Activated T-helper 1 cell treated with anti-CD3 and anti-CD28 coated beads, Interleukin-12 subunit alpha, Interleukin-12 subunit beta, Interleukin-2, Interleukin-4 antibody, amounts not matched to agents 30 ng/mL and 10 ng/mL and 1 ng/mL, durations not matched to agents 14 hours and 24 hours and 36 hours (primary cell): ENCODE results near the gene P2RX4. TPM values are rescaled to one million over a fixed set of nuclear protein-coding genes. Genes with fewer than 3 reads are reported as not detected.
A peak's percentile ranks its signal among the peaks of the same experiment; 100 is the strongest.
"Not testable (repeated sequence)": the region's sequence is repeated elsewhere in the genome, so short reads cannot be mapped to it uniquely, and the experiment has no call there.

Experiments
- DNase-seq: peaks from one replicate; pipeline ENCODE4 v3.0.0; 2021; ENCODE audit warnings: low spot score
- H3K27ac Mint-ChIP-seq: one replicate; pipeline ENCODE4 v1.8.0; 2021; ENCODE audit warnings: mild to moderate bottlenecking, mixed read lengths
- H3K27me3 Mint-ChIP-seq: one replicate; pipeline ENCODE4 v1.8.0; 2022; ENCODE audit warnings: mild to moderate bottlenecking, moderate library complexity, mixed read lengths; ENCODE audit not compliant: insufficient read depth
- H3K36me3 Mint-ChIP-seq: one replicate; pipeline ENCODE4 v1.8.0; 2021; ENCODE audit warnings: low read depth, mixed read lengths
- H3K4me1 Mint-ChIP-seq: one replicate; pipeline ENCODE4 v1.8.0; 2021; ENCODE audit warnings: low read depth, mixed read lengths
- H3K4me3 Mint-ChIP-seq: one replicate; pipeline ENCODE4 v1.8.0; 2021; ENCODE audit warnings: mild to moderate bottlenecking, moderate library complexity, mixed read lengths
- H3K9me3 Mint-ChIP-seq: one replicate; pipeline ENCODE4 v1.8.0; 2021; ENCODE audit warnings: mixed read lengths
- intact Hi-C: fragments of 100-400 bp; cut with micrococcal nuclease; formaldehyde crosslinking; loops from one replicate; pipeline ENCODE4 v1.15.1; 2024
- total RNA-seq: library from RNA; stranded (reverse); gene quantifications from 2 replicates; pipeline ENCODE4 v1.2.3, GENCODE V29; 2022

Gene P2RX4
- total RNA-seq, 1 donor from 2014 or later: 22.8 TPM

GRCh38 chr12:121217063-121217462, 7.1 kb downstream of the P2RX4 start:
- Mint-ChIP-seq H3K36me3 (peaks cover 40% of the 10 kb centered on the region), H3K27ac (no peak overlapping the region), H3K4me3 (no peak overlapping the region), H3K27me3 (no peaks in the 10 kb centered on the region), H3K9me3 (no peaks in the 10 kb centered on the region), H3K4me1 (peaks cover 38% of the 10 kb centered on the region)
- intact Hi-C loops: no loop called here
- DNase-seq: no peak

- Mint-ChIP-seq H3K27me3 (no peaks in the 10 kb centered on the region), H3K4me3 (no peak overlapping the region), H3K9me3 (no peaks in the 10 kb centered on the region), H3K36me3 (peaks cover 41% of the 10 kb centered on the region), H3K4me1 (peaks cover 40% of the 10 kb centered on the region), H3K27ac (no peak overlapping the region)
- intact Hi-C loops: no loop called here
- no peak for DNase-seq
Measured at GRCh38 chr12:121217761-121218160, 7.8 kb downstream of the P2RX4 start.

GRCh38 chr12:121218588-121219352, 8.8 kb downstream of the P2RX4 start:
- H3K27ac Mint-ChIP-seq: peak overlapping the region; percentile 51
- H3K4me3 Mint-ChIP-seq: no peak overlapping the region
- peaks cover 50% of the 10 kb centered on the region for H3K4me1 Mint-ChIP-seq
- H3K27me3 Mint-ChIP-seq: no peaks in the 10 kb centered on the region
- no peak for DNase-seq
- H3K36me3 Mint-ChIP-seq: peaks cover 44% of the 10 kb centered on the region
- no peaks in the 10 kb centered on the region for H3K9me3 Mint-ChIP-seq
- intact Hi-C loops: no loop called here

GRCh38 chr12:121219353-121219986, 9.5 kb downstream of the P2RX4 start:
- Mint-ChIP-seq H3K9me3 (no peaks in the 10 kb centered on the region), H3K27ac (no peak overlapping the region), H3K4me1 (peaks cover 50% of the 10 kb centered on the region), H3K4me3 (no peak overlapping the region), H3K27me3 (no peaks in the 10 kb centered on the region), H3K36me3 (peaks cover 42% of the 10 kb centered on the region)
- intact Hi-C loops: no loop called here
- no peak for DNase-seq

GRCh38 chr12:121222847-121223246, 12.9 kb downstream of the P2RX4 start:
- no peak for DNase-seq
- H3K4me3 Mint-ChIP-seq: no peak overlapping the region
- intact Hi-C loops: loop anchor here (1.0 kb wide), 5 partner anchors 8 to 207 kb away; partner anchors contain the start of genes C12orf43 and P2RX4
- H3K36me3 Mint-ChIP-seq: peaks cover 47% of the 10 kb centered on the region
- no peaks in the 10 kb centered on the region for H3K9me3 Mint-ChIP-seq
- H3K27me3 Mint-ChIP-seq: no peaks in the 10 kb centered on the region
- H3K27ac Mint-ChIP-seq: peak overlapping the region; percentile 89
- peaks cover 44% of the 10 kb centered on the region for H3K4me1 Mint-ChIP-seq

- intact Hi-C loops: loop anchor here (1.0 to 2.0 kb wide), 6 partner anchors 8 to 207 kb away; partner anchors contain the start of genes C12orf43 and P2RX4
- peaks cover 42% of the 10 kb centered on the region for H3K36me3 Mint-ChIP-seq
- peaks cover 44% of the 10 kb centered on the region for H3K4me1 Mint-ChIP-seq
- peak overlapping the region; percentile 89 for H3K27ac Mint-ChIP-seq
- no peaks in the 10 kb centered on the region for H3K9me3 Mint-ChIP-seq
- H3K4me3 Mint-ChIP-seq: peak overlapping the region; percentile 37
- DNase-seq: peak; percentile 36
- H3K27me3 Mint-ChIP-seq: no peaks in the 10 kb centered on the region
Measured at GRCh38 chr12:121223292-121224285, 13.7 kb downstream of the P2RX4 start.

- Mint-ChIP-seq H3K27me3 (no peaks in the 10 kb centered on the region), H3K9me3 (no peaks in the 10 kb centered on the region), H3K4me3 (peak overlapping the region; percentile 35), H3K36me3 (peaks cover 37% of the 10 kb centered on the region), H3K27ac (peak overlapping the region; percentile 83), H3K4me1 (peaks cover 42% of the 10 kb centered on the region)
- intact Hi-C loops: loop anchor here (2.0 kb wide), 1 partner anchor 16 kb away; no protein-coding TSS in a partner anchor
- DNase-seq: peak; percentile 62
Measured at GRCh38 chr12:121224591-121224990, 14.7 kb downstream of the P2RX4 start.

GRCh38 chr12:121226399-121226798, 16.5 kb downstream of the P2RX4 start:
- DNase-seq: no peak
- Mint-ChIP-seq H3K27me3 (no peaks in the 10 kb centered on the region), H3K4me1 (peaks cover 39% of the 10 kb centered on the region), H3K9me3 (no peaks in the 10 kb centered on the region), H3K27ac (no peak overlapping the region), H3K36me3 (peaks cover 41% of the 10 kb centered on the region), H3K4me3 (no peak overlapping the region)
- intact Hi-C loops: no loop called here

- H3K27ac Mint-ChIP-seq, H3K4me3 Mint-ChIP-seq: not testable (repeated sequence)
Measured at GRCh38 chr12:121226871-121227270, 16.9 kb downstream of the P2RX4 start.

GRCh38 chr12:121227294-121227693, 17.4 kb downstream of the P2RX4 start:
- intact Hi-C loops: no loop called here
- H3K27me3 Mint-ChIP-seq: no peaks in the 10 kb centered on the region
- DNase-seq: no peak
- H3K4me3 Mint-ChIP-seq: no peak overlapping the region
- H3K4me1 Mint-ChIP-seq: peaks cover 39% of the 10 kb centered on the region
- H3K9me3 Mint-ChIP-seq: no peaks in the 10 kb centered on the region
- peaks cover 35% of the 10 kb centered on the region for H3K36me3 Mint-ChIP-seq
- no peak overlapping the region for H3K27ac Mint-ChIP-seq

More at GRCh38 chr12:121226871-121227270, 16.9 kb downstream of the P2RX4 start:
- H3K27me3 Mint-ChIP-seq, DNase-seq, H3K9me3 Mint-ChIP-seq, intact Hi-C loops: not testable (repeated sequence)
- Mint-ChIP-seq H3K4me1 (peaks cover 39% of the 10 kb centered on the region), H3K36me3 (peaks cover 39% of the 10 kb centered on the region)

- H3K4me1 Mint-ChIP-seq: peaks cover 24% of the 10 kb centered on the region
- no peaks in the 10 kb centered on the region for H3K9me3 Mint-ChIP-seq
- peaks cover 27% of the 10 kb centered on the region for H3K36me3 Mint-ChIP-seq
- no peak overlapping the region for H3K27ac Mint-ChIP-seq
- H3K4me3 Mint-ChIP-seq: no peak overlapping the region
- DNase-seq: no peak
- intact Hi-C loops: no loop called here
- no peaks in the 10 kb centered on the region for H3K27me3 Mint-ChIP-seq
Measured at GRCh38 chr12:121228919-121229665, 19.2 kb downstream of the P2RX4 start.
